LHCN-M2 (cell line): Measurements from ENCODE around the gene GPR153. TPM values are rescaled to one million over a fixed set of nuclear protein-coding genes. Genes with fewer than 3 reads are reported as not detected.
"Not testable (repeated sequence)": the region's sequence is repeated elsewhere in the genome, so short reads cannot be mapped to it uniquely, and the experiment has no call there.

Experiments used
- DNase-seq: peaks from one replicate; pipeline ENCODE4 v3.0.0-alpha.2; 2012; ENCODE audit warnings: low read depth
- total RNA-seq: library from RNA; depleted of rRNA; stranded (reverse); fragments of >200 nt; gene quantifications from 2 replicates; pipeline ENCODE4 v1.2.3, GENCODE V29; 2014

Gene GPR153
- total RNA-seq, 1 experiment from 2014 or later = 43.0 TPM

DNA sequence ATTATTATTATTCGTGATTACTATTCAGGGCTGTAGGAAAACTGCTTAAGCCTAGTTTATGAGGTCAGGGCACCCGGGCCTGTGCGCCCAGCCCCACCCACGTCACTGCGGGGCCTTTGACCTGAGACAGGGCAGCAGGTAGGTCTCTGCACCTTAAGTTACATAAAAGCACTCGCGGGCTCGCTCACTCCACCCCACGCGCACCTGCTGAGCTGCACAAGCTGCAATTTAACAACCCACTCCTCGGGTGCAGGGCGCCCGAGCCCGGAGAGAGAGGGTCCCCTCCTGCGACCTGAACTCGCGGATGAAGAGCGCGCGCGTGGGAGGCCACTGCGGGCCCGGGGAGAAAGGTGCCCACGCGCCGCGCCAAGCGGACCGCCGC lies 25.6 kb downstream of the GPR153 start:
- no peak for DNase-seq

DNA sequence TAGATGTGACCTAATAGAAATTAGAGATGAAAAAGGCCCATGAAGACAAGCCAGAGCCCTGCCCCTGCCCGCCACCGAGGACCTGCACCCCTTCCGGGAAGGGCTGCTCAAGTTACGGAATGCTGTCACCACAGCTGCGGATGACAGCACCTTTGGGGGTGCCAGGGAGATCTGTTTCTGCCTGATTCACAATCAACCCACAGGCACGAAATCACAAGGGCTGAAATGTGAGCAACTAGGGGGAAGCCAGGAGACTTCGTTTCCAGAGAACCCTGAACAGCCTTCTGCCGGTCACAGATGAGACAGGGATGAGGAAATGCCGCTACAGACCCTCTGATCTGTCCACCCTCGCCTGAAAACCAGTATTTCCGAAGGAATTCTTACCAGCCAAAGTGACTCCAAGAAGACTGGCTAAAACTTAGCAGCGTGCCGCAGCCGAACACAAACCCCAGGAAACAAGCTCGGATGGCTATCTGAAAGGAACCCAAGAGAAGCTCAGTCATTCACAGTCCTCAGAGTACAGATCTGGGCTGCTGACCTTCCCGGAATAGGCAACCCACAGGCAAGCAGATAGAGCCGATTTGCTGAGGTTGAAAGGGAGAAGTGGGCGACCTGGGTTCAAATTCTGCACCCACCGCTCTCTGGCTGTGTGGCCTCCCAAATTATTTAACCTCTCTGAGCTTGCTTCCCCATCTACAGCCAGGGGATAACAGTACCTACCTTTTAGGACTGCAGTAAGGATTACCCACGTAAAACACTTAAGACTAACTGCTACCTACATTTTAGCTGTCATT lies 26.2 kb downstream of the GPR153 start:
- DNase-seq = peak; percentile 66

DNA sequence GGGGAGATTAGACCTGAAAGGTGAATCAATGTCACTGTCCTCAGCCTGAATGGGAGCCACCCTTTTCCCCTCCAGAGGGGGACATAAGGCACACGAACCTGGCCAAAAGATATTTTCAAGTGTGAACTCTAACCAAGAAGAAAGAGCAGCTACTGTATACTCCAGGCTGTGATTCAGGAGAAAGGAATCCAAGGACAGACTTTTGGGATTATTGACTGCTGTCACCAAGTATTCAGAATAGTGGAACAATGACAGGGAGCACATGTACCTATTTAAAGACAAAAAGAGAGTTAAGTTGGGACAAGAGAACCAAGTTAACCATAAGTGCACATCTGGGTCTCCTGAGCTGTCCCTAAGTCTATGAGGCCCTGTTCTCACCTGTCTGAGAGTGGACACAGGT lies 27.5 kb downstream of the GPR153 start:
- no peak for DNase-seq

DNA sequence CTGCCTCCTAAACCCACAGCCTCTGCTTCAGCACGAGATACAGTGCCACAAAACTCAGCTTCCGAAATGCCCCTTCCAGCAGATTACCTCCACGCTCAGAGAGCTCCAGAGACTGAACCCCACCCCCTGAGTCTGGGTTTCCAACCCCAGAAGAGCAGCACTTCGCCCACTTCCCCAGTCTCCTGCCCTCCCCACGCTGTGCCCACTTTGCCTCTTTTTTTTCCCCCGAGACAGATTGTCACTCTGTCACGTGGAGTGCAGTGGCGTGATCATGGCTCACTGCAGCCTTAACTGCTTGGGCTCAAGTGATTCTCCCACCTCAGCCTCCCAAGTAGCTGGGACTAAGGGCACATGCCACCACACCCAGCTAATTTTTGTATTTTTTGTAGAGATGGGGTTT lies 35.2 kb downstream of the GPR153 start:
- no peak for DNase-seq

DNA sequence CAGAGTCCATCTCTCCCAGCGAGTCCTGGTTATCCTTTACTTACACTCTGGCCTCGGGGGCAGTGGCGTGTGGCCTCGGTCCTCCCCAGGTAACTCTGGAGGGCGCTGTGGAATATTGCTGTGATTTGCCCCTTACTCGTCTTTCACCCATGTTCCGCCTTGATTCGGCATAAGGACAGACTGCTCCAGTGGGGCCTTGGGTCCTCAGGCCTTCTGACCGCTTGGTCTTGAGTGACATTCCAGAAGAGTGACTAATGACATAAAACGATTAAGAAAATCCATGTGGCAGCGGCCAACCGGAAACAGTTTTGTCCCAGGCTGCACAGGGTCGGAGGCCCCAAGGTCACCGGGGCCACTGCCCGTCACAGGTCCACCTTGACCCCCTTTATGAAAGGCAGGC lies 36.2 kb downstream of the GPR153 start:
- DNase-seq = no peak

DNA sequence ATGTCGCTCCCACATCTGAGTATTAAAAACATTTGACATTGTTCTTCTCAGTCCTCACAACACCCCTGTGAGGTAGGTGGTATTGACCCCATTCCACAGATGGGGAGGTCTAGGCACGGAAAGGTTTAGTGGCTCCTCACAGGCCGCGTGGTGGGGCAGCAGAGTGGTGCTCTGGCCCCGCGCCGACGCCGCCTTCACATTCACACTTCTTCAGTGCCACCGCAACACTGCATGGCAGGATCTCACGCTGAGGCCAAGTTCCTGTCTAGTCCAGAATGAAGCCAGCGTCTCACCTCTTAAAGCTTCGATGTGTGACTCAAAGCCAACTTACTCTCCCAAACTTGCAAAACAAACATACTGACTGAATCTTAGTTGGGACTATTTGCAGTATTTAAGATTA lies 37.3 kb downstream of the GPR153 start:
- no peak for DNase-seq

DNA sequence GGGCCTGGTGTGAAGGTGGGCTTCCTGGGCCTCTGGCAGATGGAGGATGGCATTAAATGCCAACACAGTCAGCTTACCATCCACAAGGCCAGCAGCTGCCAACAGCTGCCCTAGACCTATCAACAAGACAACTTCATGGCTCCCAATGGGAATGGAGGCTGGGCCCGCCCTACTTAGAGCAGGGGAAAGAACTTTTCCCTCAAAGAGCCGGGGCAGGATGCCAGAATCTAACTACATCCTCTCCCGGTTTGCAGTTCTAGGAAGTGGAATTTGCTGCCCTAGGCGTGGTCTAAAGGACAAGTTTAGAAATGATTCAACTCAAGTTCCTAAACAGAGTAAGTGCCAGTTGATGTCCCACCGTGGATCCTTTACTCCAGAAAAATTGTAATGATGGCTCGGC lies 38.3 kb downstream of the GPR153 start:
- DNase-seq = peak; percentile 79

DNA sequence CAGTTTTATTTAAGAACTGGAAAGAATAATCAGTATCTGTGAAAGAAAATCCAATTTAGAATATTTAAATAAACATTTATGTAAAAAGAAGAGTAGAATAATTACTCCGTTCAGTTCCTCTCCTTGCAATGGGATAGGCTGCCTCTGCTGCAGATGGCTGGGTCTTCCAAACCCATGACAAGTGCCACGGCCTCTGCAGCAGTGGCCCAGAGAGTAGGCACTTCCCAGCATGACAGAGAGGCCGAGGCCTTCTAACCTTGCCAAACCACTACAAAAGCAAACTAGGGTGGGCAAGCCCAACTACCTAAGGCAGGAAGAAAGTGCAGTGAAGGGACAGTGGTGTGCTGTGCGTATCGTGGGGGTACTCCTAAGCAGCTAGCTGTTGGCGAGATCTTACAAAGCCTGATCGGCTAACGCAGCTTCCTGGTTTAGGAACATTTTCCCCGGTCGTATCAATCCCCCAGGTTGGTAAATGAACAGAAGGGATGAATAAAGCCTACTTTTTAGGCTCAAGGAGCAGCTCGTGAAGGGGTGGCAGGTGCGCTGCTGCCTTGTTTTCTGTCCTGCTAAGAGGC lies 39.6 kb downstream of the GPR153 start:
- DNase-seq = no peak

DNA sequence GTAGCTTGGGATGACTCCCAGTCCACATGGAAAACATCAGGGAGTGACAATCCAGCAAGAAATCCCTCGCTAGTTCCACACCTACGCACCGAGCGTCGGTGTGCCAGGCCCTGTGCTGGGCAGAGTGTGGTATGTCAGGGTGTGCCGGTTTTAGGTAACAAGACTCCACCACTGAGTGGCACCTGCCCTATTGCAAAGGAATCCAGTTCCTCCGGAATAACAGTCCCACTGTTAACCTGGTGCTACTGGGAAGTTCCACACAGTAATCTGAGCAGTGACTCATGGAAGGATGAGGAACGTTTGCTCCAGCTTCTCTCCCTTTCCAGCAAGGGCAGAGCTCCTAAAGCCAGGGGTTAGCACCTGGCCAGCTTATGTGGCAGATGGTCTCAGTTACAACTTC lies 40.7 kb downstream of the GPR153 start:
- DNase-seq = no peak

DNA sequence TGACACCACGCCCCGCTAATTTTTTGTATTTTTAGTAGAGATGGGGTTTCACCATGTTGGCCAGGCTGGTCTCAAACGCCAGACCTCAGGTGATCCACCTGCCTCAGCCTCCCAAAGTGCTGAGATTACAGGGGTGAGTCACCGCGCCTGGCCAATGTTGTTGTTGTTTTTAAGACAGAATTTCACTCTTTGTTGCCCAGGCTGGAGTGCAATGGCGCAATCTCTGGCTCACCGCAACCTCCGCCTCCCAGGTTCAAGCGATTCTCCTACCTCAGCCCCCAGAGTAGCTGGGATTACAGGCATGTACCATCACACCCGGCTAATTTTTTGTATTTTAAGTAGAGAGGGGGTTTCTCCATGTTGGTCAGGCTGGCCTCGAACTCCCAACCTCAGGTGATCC lies 41.3 kb downstream of the GPR153 start:
- DNase-seq = not testable (repeated sequence)

DNA sequence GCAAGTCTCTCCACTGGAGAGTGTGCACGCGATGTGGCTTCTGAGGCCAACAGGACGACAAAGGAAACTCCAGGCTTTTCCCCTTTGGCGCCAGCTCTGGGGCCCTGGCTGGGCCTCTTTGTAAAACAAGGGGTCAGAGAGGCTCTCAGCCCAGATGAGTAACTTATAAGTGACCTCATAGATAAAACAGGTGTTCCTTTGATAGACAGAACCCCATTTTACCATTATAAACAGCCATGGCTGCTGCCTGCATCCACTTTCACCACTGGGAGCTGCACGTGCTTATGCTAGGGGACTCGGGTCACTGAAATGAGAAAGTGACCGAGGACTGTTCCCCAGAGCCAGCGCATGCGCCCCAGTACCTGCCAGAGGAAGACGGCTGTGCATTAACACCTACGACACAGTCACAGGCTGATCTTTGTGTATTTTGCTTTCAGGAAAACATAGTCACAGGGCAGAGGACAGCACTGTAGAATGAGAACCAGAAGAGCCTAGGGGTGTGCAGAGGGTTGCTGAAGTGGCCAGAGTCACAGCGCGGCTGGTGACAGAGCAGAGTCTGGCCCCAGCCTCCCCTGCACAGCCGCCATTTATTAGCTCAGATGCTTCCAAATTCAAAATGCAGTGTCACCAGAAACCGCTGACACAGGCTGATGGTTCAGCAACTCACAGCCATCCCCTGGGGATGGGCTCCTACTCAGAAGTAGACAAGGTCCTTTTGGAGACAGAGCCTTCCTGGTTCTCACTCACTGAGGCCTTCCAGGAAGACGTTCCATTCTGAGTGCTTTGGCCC lies 42.3 kb downstream of the GPR153 start:
- no peak for DNase-seq

DNA sequence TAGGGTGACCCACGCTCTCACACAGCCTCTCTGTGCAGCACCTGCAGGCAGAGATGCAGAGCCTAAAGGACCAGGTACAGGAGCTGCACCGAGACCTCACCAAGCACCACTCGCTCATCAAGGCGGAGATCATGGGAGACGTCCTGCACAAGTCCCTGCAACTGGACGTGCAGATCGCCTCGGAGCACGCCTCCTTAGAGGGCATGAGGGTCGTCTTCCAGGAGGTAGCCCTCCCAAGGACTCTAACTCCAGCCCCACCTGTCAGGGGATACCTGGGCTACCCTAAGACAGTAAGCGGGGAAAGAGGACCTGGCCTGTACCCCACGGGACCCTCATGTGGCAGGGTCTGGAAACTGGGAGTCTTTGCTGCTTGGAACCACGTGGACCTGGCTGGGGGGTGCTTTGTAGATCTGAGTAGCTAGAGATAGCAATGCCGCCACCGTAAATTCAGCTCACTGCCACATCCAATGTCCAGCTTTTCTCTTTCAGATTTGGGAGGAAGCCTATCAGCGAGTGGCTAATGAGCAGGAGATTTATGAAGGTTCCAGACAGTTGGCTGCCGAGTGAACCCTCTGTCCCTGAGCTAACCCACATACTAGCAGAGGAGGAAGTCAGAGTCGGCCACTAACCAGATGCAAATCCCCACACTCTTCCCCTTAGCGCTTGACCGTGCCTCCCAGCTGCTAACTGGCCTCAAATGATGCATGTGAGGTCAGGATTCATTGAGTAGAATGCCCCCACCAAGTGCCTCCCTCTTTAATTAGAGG lies 48.5 kb downstream of the GPR153 start:
- DNase-seq = no peak

DNA sequence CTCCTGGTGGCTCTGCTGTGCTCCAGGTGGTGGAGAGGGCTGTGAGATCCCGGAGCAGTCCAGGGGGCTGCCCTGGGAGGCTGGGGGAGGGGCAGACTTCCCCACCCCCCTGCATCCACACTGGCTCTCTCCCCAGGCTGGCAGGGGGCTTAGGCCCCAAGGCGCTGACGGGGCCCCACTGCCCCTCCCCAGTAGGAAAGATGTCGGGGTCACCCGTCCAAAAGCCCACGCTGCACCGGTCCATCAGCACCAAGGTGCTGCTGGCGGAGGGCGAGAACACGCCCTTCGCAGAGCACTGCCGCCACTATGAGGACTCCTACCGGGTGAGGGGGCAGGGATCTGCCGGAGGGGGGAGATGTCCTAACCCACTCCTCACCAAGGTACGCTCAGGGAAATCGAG lies 49.2 kb downstream of the GPR153 start:
- DNase-seq = no peak

DNA sequence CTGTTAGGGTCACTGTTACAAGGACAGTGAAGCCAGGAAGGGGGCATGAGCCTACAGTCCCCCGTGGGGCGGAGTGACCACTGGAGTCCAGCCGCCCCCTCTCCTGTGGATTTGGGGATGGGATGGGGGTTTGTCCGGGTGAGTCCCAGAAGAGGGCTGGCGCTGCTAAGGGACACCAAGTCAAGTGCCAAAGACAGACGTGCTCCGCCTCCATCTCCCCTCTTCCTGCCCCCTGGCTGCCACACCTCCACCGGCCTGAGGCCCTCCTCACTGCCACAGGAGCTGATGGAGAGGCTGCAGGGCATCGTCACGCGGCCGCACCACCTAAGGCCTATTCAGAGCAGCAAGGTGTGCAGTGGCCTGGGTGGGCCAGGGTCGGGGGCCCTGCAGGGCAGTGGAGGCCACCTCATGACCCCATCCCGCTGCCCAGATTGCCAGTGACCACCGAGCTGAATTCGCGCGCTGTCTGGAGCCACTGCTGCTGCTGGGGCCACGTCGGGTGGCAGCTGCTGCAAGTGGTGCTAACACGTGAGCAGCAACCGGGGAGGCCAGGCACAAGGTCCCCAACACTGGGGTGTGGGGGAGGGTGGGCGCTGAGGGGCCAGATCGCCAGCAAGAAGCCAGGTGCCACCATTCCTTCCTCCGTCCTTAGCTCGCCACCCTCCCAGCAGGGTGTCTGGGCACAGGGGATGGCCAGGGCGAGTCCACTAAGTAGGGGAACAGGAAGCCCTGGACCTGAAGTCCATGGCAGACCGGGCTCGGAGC lies 50.1 kb downstream of the GPR153 start:
- DNase-seq = no peak

DNA sequence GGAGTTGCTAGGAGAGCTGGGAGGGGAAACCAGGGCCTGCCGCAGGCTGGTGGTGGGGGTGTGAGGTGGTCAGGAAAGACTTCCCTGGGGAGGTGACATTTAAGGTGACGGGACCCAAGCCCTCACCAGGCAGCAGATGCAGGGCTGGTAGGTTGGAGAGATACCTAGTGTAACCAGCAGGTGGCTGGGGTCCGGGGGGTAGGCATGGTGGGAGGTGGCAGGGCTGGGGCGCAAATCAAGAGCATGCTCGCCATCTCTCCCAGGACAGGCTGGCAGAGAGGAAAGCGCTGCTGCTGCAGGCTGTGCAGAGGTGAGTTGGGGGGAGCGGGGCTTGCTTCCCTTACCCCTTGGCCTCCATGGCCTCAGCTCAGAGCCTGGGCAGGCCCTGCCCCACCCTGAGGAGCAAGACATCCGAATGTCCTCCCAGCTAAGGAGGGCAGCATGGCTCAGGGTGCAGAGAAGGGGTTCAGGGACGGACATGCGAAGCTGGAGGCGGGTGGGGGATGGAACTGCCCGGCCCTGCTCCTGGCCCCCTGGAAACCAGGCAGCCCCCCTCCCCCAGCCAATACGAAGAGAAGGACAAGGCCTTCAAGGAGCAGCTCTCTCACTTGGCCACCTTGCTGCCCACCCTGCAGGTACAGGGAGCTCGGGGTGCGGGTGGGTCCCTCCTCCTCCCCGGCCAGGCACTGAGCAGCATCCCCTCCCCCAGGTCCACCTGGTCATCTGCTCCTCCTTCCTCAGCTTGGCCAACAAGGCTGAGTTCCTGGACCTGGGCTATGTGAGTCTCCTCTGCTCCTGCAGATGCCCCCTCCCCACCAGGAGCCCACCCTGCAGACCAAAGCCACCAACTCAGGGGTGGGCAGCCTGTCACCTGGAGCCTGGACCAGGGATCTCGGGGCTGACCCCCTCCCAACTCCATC lies 51.0 kb downstream of the GPR153 start:
- DNase-seq = no peak

DNA sequence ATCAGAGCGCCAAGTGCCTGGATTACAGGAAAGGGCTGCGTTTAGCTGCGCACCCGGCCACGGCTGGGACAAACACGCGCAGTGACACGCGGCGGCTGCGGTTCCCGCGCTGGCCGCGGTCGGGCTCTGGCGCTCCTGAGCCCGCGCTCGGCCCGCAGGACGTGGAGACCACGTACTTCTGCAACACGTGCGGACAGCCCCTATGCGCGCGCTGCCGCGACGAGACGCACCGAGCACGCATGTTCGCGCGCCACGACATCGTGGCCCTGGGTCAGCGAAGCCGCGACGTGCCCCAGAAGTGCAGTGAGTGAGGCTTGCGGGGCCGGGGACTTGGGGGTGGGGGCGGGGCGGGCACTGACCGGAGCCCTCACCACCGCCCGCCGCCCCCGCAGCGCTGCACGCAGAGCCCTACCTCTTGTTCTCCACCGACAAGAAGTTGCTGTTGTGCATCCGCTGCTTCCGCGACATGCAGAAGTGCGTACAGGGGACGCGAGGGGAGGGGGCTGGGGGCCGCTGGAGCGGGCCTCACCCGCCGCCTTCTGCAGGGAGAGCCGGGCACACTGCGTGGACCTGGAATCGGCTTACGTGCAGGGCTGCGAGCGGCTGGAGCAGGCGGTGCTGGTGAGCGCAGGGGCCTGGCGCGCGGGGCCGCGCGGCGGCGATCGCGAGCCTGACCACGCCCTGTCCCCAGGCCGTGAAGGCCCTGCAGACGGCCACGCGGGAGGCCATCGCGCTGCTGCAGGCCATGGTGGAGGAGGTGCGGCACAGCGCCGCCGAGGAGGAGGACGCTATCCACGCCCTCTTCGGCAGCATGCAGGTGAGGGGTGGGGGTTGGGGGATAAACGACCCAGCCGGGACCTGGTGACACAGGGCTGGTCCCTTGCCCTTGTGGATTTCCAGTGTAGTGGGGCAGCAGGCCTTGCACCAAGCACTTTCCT lies 51.9 kb downstream of the GPR153 start:
- DNase-seq = peak; percentile 45

DNA sequence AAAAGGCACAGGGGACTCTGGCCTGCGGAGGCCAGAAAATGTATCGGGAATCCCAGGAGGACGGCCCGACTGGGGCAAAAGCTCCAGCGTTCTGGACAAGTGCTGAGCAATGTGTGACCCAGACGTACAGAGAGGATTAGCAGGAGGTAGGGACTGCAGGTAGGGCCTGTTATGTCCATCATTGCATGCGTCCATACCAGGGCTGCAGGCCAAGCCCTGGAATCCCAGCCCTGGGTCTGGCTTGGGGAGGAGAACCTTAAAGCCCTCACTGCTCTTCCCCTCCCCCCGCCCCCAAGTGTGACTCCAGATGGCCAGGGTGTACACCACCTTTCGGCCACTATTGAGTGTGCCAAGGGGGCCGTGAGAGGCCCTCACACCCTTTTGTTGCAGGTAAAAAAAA lies 53.0 kb downstream of the GPR153 start:
- no peak for DNase-seq

DNA sequence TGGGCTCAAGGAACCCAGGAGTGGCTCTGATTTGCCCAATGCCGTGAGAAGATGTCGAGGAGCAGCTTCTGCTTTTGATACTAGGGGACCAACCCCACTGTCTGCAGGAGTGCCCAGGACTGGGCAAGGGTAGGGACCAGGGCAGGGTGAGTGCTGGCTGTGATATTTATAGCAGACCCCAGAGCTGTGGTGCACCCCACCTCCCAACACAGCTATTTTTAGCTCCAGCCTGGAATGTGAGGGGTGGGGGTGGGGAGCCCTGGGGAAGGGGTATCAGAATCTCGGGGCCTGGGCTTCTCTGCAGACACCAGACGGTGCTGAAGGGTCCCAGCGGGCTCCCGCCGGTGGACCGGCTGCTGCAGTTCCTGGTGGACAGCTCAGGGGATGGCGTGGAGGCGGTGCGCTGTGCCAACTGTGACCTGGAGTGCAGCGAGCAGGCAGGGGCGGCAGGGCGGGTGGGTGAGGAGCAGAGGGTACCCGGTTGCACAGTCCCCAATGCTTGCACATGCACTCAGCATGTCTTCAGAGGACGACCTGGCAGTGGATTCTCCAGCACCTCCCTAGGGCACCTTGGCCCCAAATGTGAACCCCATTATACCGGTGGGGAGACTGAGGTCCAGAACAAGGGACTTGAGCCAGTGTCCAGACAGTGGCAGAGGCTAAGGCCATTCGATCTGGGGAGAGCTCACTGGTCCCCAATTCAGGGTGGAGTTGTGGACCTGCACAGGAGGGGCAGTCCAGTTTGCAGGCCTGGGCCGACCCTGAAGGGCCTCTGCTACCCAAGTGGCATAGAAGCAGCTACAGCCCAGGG lies 53.6 kb downstream of the GPR153 start:
- DNase-seq = no peak
